Esophagus muscularis mucosa (tissue), 2 donors: Measurements from ENCODE around the gene PHF23.

Source experiments
- EP300 ChIP-seq: sonication (generic); formaldehyde crosslinking; IDR thresholded peaks from one replicate; pipeline ENCODE4 v1.6.1; 2017; ENCODE audit warnings: antibody characterized with exemption
- POLR2A ChIP-seq: fragments of 450-650 bp; IDR thresholded peaks from one replicate; pipeline ENCODE4 v1.6.1; 2017; ENCODE audit warnings: antibody characterized with exemption, moderate library complexity, mild to moderate bottlenecking, low read depth

GRCh38 chr17:7204336-7204735 lies 34.9 kb downstream of the PHF23 start:
- TF ChIP-seq EP300 (no peak), POLR2A (no peak)
